EH (cell line): Measurements from ENCODE around the gene STK32B.
"Not testable (repeated sequence)": the region's sequence is repeated elsewhere in the genome, so short reads cannot be mapped to it uniquely, and the experiment has no call there.

ENCODE experiments used
- DNase-seq: peaks from one replicate; pipeline ENCODE4 v3.0.0-alpha.2; 2015; ENCODE audit warnings: low read depth

Gene STK32B

DNA sequence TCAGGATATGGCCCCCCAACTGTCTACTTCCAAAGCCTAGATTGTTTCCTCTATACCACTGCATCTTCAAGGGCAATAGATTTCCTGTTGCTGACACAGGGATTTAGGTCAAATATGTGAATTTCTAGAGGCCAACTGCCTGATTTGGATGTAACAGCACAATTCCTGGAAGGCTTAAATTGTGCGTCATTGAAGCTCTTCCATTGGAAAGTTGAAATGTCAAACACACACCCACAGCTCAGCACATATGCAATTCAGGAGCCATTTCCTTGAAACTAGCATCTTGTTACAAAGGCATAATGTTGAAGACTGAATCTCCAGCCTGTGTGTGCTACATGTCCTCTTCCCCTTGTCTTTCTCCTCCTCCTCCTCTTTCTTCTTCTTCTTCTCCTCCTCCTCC lies 158.6 kb downstream of the STK32B start:
- DNase-seq, result no peak

DNA sequence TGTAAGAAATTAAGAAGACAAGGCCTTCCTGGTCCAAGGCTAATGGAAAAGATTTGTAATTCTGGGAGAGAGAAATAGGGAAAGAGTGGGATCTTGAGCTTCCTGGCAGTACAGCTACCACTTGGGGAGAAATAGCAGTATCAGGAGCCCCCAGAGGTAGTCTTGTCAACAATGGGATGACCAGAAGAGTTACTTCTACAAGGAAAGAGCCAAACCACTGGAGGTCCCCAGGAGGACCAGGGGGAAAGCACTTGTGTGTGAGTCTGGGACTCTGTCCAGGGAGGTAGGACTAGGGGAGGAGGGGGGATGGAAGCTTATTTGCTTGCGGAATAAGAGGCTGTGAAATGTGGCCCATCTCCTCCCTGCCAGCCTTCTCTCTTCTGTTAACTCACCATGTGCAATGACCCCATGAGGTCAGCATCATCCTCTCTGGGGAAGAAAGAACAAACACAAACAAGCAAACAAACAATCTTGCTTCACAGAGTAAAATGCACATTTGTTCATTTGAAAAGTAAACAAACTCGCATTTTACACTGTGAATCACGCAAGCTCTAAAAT lies 160.1 kb downstream of the STK32B start:
- DNase-seq, result no peak

DNA sequence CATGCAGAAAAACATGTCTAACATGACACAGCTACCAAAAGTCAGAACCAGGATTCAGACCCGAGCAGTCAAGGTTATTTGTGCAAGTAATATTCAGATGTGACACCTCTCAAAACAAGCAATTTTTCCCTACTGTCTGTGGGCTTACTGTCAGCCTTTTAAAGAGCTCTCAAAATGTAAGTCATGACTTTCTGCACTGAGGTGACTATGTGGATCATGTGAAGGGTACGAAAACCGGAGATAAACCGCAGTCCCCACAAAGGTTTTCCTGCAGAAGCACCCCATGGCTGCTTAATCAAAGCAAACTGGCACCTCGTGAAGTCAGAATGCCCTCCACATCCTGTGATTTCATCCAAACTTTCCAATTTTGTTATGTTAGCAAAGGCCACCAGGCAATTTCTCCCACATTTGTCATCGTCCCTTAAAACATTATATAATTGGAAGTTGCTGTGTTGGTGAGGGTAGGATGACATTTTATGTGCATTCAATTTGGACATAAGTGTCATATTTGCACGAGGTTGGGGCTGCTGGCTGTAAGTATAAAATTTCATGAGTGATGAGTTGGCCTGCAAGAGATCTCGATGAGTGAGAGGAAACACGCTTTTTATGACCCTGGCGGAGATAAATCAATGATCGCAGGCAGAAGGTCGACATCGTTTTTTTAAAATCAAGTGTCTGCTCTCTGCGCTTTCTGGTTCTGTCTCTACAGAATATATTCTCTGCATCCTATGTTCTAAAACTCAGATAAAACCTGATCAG lies 161.2 kb downstream of the STK32B start:
- DNase-seq, result peak; percentile 41

DNA sequence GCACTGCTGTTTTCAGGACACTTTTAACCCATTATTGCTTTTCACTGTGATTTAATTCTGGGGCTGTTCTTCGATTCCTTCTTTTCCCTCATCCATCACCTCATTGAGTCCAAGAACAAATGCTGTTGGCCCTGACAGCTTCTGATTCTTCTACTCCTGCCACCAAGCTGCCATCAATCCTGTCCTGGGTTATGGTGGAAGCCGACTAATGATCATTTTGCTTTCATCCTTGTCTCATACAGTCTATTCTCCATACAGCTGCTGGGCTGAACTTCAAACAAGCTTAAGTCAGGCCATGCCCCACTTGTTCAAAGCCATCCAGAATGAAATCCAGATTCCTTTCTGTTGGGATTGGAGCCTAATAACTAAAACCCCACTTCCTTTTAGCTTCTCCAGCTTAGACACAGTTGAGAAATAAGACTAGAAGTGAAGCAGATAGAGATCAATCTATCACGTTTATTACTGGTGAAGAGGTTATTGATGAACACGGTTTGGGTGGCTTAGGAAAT lies 161.9 kb downstream of the STK32B start:
- DNase-seq, result no peak

DNA sequence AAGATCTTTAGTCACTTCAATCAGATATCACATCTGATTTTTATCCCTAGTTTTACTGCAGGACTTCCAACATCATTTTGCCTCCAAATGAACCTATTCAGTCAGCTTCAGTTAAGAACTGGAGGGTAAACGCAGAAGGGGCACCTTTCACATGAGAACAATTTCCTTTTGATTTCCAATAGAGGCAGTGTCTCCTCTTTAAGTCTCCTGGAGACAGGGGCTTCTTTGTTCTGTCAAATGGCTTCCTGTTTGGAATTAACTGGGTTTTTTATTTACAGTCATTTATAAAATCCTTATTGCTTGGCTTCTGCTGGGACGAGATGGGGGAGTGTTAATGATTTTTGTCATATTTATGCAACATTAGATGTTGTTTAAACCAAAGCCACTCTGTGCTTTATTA lies 164.0 kb downstream of the STK32B start:
- DNase-seq, result no peak

DNA sequence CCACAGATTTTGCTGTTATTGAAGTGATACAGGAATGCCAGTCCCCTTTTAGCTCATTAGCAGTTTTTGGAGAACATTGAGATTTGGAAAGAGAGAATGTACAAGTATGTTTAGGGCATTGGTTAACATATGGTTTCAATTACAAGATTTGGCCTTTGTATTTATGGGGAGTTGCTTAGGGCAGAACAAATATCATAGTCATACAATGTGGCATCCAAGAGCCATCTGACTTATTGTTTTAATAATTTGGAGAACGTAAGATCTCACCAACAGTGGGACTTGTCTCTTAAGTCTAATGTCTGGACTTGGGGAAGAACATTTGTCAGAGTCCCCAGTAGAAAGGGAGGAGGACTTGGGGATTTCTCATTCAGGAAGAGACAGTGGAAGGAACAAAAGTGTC lies 166.1 kb downstream of the STK32B start:
- DNase-seq, result peak; percentile 79

DNA sequence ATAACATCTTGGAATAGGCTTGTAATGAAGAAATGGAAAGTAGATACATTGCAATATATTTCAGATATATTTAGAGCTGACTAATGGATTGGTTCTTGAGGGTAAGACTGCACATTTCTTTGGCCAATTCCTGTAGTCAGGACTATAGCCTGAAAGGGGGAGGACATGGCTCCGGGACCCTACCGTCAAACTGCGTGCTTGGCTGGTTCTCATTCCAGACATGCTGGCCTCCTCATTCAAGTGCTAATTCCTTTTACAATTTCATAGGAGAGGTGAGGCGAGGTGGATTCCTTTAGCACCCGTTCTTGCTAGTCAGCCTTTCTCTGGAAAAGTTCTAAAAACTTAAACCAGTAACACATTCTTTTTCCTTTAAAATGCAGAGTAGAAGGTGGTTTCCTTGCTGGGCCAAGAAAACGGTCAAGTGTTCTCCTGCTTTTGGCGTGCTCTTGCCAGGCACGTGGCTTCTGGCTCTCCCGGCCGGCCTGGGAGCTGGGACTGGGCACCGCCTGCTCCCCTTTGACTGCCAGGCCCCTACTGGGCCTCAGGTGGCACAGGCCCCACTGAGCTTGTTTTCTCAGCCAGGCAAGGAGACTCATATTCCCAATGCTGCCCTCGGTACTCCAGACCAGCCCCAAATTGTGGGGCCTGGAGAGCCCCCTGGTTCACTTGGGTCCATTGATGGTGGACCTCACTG lies 167.2 kb downstream of the STK32B start:
- DNase-seq, result no peak

DNA sequence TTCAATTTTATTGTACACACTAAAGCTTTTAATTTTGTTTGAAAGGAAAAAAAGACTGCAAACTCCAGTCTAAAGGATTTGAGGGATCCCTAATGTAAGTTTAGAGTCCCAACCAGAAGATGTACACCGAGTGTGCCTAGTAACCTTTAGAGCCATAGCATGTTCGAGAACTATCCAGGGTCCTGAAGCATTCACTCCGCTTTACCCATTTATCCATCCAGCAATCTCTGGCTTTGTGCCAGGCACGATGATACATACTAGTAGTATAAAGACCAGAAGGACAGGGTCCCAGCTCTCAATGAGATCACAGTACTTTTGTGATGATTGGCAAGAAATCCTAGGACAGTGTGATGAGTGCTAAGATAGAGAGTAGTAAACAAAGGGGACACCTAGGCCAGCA lies 168.7 kb downstream of the STK32B start:
- peak; percentile 62 for DNase-seq

DNA sequence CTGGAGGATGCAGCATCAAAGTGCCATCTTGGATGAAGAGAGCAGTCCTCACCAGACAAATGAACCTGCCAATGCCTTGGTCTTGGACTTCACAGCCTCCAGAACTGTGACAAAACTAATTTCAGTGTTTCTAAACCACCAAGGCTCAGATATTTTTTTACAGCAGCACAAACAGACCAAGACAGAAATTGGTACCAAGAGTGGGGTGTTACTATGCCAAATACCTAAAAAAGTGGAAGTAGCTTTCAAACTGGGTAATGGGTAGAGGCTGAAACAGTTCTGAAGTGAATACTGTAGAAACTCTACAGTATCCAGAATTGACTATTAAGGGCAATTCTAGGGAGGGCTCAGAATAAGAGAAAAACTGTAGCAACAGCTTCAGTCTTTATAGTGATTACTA lies 170.8 kb downstream of the STK32B start:
- DNase-seq, result no peak

DNA sequence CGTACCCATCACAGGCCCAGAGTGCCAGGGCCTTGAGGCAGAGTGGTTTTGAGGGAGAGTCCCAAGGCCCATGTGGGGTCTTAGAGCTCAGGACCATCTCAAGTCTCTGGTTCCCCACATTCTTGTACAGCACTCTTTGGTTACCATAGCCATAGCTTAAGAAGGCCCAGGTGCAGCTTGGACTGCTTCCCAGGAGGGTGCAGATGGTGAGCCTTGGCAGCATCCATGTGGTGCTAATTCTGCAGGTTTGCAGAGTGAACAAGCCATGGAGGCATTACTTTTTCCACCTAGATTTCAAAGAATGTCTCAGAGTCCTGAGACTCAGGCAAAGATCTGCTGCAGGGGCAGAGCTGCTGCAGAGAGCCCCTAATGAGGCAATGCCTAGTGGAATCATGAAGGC lies 171.7 kb downstream of the STK32B start:
- no peak for DNase-seq

DNA sequence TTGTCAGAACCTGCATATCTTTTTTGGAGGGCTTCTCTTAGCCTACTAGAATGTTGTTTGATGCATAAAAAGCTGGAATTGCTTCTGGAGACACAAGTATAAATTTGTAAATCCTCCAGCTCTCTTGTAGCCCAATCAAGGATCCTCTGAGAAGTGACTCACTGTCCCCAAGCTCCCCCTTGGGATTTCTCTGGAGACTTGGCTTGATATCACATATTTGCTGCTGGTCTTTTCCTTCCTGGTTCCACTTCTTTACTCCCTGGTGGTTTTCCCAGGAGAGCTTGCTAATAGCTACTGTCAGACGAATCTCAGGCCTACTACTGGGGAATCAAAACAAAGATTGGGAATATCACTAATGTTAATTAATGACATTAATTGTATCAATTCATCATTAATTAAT lies 173.1 kb downstream of the STK32B start:
- peak; percentile 88 for DNase-seq

DNA sequence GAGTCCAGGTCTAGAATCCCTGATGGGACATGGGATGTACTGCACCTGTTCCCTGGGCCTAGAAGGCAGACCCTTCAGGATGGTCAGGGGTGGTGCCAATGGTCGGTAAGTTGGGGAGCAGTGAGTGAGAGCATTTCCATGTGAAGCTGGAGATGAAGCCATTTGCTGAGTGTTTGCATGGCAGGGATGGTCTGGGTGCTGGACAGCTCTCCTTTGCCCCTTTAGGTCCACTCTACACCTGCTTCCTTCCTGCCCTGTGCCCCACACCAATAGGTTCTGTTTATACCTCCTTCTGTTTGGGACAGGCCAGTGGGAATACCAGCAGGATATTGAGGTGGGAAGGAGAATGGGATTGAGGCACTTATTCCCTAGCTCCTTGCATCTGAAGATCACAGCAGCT lies 181.3 kb downstream of the STK32B start:
- no peak for DNase-seq

DNA sequence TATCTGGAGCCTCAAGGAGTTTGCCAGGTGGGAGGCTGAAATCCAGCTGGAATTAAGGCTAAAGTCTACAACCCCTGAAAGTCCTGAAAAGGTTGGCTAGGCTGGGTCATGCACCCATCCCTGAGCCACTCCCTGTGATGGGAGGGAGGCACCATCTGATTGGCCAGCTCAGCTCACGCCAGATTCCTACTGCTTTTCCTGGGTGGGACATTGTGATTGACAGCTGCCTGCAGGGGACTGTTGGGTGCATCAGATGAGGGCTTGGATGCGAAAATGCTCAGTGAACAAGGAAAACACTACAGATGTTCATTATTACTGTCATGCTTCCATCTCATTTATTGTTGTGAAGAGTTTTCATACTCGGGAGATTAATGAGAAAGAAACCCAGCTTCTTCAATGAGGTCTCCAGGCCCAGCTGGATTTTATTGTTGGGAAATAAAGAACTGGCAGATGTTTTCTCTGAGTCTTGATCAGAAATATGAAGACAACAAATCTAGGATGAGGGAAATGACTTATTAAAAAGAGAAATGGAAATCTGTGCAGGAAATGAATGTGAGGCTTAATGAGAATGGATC lies 185.9 kb downstream of the STK32B start:
- no peak for DNase-seq

DNA sequence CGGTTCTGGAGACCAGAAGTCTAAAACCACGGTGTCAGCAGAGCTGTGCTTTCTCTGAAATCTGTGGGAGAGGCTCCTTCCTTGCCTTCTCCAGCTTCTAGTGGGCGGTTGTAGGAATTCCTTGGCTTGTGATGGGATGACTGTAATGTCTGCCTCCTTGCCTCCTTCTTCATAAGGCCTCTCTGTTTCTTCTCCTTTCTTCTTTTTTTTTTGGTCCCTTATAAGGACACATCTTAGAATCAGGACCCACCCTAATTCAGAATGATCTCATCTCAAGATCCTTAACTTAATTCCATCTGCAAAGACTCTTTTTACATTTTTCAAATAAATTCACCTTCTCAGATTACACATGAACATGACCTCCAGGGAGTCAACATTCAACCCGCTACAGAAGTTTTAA lies 186.9 kb downstream of the STK32B start:
- peak; percentile 93 for DNase-seq

DNA sequence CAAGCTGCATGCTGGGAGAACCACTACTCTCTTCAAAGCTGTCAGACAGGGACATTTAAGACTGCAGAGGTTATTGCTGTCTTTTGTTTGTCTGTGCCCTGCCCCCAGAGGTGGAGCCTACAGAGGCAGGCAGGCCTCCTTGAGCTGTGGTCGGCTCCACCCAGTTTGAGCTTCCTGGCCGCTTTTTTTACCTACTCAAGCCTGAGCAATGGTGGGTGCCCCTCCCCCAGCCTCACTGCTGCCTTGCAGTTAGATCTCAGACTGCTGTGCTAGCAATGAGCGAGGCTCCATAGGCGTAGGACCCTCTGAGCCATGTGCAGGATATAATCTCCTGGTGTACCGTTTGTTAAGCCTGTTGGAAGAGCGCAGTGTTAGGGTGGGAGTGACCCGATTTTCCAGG lies 195.8 kb downstream of the STK32B start:
- not testable (repeated sequence) for DNase-seq

DNA sequence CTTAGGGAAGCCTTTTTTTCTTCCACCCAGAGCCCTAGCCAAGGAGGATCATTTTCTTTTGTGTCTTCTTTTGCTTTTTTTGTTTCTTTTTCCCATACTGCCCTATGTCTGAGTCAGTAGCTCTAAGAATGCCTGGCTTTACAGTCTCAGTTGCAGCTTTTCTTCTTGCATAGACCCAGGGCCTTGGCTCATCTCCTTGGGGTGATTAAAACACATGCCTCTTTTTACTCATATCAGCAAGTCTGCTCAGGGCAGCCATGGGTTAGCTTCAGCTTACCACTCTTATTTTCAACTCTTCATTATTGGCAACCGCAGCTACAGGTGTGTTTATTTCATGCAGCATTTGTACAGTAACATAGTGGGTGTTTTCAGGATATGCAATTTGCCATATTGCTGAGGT lies 196.5 kb downstream of the STK32B start:
- peak; percentile 22 for DNase-seq

DNA sequence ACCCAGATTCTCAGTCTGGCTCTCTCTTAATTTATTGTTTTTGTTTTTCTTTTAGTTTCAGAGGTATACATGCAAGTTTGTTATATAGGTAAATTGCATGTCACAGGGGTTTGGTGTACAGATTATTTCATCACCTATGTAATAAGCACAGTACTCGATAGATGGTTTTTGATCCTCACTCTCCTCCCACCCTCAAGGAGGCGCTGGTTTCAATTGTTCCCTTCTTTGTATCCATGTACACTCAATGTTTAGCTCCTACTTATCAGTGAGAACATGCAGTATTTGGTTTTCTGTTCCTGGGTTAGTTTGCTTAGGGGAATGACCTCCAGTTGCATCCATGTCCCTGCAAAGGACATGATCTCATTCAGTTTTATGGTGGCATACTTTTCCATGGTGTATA lies 198.4 kb downstream of the STK32B start:
- no peak for DNase-seq

DNA sequence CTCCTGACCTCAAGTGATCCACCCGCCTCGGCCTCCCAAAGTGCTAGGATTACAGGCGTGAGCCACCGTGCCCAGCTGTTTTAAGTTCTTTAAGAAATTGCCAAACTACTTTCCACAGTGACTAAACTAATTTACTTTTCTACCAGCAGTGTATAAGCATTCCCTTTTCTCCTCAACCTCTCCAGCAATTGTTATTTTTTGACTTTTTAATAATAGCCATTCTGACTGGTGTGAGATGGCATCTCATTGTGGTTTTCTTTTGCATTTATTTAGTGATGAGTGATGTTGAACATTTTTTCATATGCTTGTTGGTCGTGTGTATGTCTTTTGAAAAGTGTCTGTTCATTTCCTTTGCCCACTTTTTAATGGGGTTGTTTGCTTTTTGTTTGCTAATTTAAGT lies 199.3 kb downstream of the STK32B start:
- peak; percentile 59 for DNase-seq

DNA sequence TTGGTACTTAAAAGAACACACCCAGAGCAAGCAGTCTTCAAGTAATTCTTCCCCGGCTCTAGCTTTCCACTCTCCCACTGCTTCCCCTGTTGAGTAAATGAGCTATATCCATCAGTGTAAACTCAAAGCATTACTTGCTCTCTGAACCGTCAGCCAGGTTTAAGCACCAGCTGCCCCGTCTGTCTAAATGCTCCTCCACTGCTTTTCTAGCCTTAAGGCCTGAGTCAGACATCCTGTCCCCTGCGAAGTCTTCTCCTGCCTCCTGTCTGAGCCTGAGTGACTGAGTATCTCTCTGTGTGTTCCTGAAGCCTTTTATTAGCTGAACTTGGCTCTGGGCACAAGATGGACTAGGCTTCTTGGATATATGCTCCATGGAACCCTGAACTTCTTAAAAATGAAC lies 205.1 kb downstream of the STK32B start:
- DNase-seq, result peak; percentile 38

DNA sequence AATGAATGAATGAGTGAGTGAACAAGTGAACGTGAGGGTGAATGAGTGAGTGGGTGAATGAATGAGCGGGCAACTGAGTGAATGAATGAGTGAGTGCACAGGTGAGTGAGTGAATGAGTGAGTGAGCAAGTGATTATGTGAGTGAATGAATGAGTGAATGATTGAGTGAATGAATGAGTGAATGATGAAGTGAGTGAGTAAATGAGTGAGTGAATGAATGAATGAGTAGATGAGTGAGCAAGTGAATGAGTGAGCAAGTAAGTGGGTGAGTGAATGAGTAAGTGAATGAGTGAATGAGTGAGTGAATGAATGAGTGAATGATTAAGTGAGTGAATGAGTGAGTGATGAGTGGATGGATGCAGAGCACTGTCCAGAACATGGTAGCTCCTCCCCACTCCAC lies 205.8 kb downstream of the STK32B start:
- DNase-seq, result no peak

DNA sequence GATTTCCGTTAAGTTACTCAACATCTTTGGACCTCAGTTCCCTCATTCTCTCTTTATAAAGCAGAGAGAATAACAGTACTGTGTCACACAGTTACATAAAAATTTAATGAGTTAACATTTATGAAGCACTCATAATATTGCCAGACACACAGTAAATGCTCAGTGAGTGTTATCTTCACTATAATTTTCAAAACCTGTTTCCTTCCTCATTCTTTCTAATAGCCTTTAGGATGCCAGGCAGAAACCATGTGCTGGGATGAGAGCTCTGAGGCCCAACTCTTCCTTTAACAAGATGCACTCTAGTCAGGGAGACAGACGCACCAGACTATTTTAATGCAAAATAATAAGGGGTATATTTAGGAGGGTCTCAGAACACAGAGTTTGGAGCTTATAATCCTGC lies 208.2 kb downstream of the STK32B start:
- DNase-seq, result no peak

DNA sequence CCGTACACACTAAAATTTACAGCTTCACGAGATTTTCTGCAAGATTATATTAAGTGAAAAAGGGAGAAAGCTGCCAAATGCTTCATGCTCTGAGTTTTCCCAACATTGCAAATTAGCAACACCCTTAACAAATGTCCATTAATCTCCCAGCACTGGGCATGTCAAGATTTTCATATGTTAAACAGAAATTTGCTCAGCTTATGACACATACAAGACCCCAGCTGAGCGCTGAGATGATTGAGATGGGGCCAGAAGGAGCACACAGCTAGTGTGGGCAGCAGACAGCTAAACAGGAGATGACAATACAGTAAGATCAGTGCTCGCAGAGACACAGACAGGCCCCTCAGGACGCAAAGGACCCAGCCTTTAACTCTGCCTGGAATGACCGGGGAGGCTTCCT lies 208.8 kb downstream of the STK32B start:
- DNase-seq, result no peak

DNA sequence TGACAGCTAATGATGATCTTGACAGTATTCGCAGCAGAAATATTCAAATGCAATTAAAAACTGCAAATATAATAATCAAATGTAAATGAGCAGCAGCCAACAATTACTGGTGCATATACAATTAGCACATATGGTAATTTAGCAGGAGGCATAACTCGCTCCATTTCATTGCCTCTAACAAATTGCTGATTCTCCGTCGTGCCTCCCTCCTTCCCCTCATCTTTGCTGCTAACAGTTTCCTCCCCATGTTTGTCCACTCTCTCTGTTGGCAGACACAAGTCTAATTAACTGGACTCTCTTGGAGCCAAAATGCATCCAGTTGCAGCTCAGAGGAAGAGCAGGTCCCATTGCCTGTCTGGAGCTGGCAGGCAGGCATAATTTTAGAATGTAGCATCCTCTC lies 210.6 kb downstream of the STK32B start:
- DNase-seq, result no peak
